GM12892 (cell line): Measurements from ENCODE around the gene CCDC81.

Experiments
- POLR2A ChIP-seq: IDR thresholded peaks from 2 replicates; pipeline ENCODE4 v1.6.1; 2011; ENCODE audit warnings: low read depth, low read length, control low read depth
- POLR2AphosphoS5 ChIP-seq: IDR thresholded peaks from 2 replicates; pipeline ENCODE4 v1.6.1; 2011; ENCODE audit warnings: low read depth, low read length, control low read depth
- TAF1 ChIP-seq: IDR thresholded peaks from 2 replicates; pipeline ENCODE4 v1.6.1; 2011; ENCODE audit warnings: low read depth, mild to moderate bottlenecking, control low read depth, low read length, borderline replicate concordance

GRCh38 chr11:86370922-86371594, 3.6 kb upstream of the CCDC81 start:
- TF ChIP-seq POLR2AphosphoS5 (no peak), TAF1 (no peak), POLR2A (no peak)
